GM12873 (cell line): ENCODE data around the gene SLC17A9.

Experiments
- CTCF ChIP-seq: IDR thresholded peaks from 2 replicates; pipeline ENCODE4 v1.5.1; 2012; ENCODE audit warnings: low read depth, mild to moderate bottlenecking, moderate library complexity, low read length, control low read depth; ENCODE audit not compliant: insufficient read depth; ENCODE audit errors: missing control alignments

The SLC17A9 gene

DNA sequence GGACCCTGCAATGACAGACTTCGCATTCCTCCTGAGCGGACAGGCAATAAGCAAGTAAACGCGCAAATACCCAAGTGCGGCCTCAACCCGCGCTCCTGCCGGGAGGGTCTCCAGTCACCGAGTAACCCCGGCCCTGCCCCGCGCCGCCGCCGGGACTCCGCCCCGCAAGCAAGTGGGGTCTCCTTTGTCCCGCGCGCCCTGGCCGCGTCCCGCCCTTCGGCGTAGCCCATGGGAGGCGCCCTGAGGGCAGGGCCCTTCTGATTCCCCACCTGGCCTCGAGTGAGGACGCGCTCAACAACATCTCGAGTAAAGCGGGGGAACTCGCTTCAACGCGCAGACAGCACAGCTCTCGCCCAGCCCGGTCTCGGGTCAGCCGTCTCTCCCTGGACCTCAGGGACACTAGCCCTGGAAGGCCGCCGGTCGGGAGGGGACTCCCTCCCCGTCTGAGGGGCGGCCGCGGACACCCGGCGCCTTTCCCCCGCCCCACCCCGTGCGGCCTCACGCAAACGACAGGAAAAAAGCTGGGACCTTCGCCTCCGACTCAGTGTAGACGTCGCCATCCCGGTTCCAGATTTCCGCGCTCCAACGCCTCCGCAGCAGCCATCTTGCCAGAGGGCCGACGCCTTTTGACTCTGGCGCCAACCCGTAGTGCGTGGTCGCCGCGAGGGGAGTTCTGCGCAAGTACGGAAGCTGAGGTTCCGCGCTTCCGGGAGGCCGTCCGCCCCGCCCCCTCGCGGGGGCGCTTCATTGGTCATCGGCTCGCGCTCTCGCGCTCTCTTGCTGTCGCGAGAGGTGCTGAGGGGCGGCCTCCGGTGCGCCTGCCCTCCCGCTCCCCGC is 15.0 kb upstream of the SLC17A9 start:
- TF ChIP-seq CTCF = no peak

DNA sequence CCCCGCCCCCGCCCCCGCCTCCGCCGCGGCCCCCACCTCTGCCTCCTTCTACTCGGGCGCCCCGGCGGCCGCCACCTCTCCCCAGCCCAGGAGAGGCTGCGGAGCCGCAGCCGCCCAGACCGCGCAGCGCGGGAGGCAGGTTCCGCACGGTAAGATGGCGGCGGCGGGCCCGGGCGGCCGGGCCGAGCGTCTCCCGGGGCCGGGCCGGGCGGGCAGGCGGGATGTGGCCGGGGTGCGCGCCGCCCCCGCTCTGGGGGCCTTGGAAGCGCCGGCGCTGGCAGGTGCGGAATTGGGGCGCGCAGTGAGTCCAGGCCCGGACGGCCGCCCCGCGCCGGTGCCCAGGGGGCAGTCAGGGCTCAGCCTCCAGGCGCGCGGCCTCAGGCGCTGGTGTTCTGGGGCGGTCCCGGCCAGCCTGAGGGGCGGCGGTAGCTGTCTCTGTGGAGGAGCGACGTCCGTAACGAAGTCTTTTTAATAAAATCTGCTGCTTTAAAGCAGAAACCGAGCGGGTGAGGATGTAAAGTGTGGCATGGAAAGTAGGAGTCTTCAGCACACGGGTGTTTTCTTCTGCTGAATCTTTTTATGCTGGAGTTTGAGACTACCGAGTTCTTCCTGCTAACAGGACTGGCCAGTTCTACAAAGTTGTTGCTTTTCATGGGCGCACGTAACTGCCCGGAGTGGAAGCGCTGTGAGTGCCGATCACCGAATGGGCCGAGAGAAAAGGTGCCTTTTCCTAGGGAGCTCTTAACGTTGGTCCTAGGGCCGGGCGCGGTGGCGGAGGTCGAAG is 14.2 kb upstream of the SLC17A9 start, which contains the start of gene GID8:
Gene GID8, plus strand, starts transcription at position 43 of the 784 bp plus-strand sequence. CDS start 3,356 bp downstream, outside the sequence.
- no peak for TF ChIP-seq CTCF

DNA sequence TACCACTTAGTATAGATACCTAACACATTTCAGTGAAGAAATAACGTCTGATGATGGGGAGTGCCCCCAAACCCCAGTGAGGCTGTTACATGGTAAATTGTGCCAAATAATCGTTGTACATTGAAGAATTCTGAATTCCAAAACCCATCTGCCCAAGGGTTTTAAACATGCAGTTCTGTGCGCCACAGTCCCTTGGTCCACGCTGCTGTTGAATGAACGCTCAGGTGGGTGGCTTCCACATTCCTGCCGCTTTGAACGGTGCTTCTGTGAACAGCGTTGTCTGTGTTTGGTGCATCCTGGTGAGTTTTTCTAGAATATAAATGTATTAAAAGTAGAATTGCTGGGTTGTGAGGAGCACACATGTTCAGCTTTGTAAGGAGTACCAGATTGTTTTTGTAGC is 11.6 kb upstream of the SLC17A9 start:
- no peak for TF ChIP-seq CTCF

DNA sequence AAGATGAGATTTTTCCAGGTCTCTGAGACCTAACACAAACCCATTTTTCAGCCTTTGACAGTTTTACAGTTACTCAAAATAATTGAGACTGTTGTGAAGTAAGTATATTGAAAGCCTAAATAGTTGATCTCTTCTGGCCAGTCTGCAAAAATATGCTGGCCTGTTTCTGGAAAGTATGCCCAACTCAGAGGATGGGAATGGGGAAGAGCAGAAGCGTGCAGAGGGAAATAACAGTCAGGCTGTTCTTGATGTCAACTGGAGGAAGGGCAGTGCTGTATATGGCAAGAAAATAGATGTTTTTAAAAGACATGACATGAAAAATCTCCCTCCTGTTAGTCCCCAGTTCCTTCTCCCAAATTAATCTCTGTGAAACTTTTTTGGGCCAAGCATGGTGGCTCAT is 10.7 kb upstream of the SLC17A9 start:
- no peak for TF ChIP-seq CTCF

DNA sequence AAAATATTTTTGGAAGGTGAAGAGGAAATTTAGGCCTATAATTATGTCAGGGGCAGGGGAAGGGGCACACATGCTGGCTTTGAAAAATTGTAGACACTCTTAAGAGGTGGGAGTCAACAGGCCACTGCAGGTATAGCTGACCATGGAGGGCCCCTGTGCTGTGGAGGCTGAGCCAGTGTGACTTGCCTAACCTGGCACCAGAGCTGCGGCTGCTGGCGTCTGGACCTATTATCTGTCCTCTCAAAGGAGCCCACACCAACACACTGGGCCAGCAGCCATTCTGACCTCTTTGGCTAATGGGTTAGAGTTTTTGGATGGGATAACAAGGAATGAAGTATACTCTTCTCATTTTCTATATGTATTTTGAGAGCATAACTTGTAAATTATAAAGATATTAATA is 10.1 kb upstream of the SLC17A9 start:
- no peak for TF ChIP-seq CTCF

- TF ChIP-seq CTCF = no peak
Observed at GRCh38 chr20:62943396-62943795, 9.1 kb upstream of the SLC17A9 start.

- no peak for TF ChIP-seq CTCF
Observed at GRCh38 chr20:62944184-62944583, 8.3 kb upstream of the SLC17A9 start.
